Ectodermal cell (in vitro differentiated cells): ENCODE results near the gene ADPRHL1.
"Not testable (repeated sequence)": the region's sequence is repeated elsewhere in the genome, so short reads cannot be mapped to it uniquely, and the experiment has no call there.

Experiments
- H3K27ac ChIP-seq: 2 replicates; pipeline ENCODE4 v1.7.0; 2013; ENCODE audit warnings: mild to moderate bottlenecking, low read depth, low read length; ENCODE audit not compliant: insufficient read depth, poor library complexity, severe bottlenecking
- H3K27me3 ChIP-seq: 2 replicates; pipeline ENCODE4 v1.7.0; 2013; ENCODE audit warnings: mild to moderate bottlenecking, low read length; ENCODE audit not compliant: insufficient read depth, control insufficient read depth, poor library complexity, severe bottlenecking
- H3K36me3 ChIP-seq: one replicate; pipeline ENCODE4 v1.7.0; 2013; ENCODE audit warnings: low read length; ENCODE audit not compliant: control insufficient read depth, insufficient read depth
- H3K4me1 ChIP-seq: one replicate; pipeline ENCODE4 v1.7.0; 2013; ENCODE audit warnings: low read length; ENCODE audit not compliant: control insufficient read depth, insufficient read depth
- H3K4me3 ChIP-seq: 2 replicates; pipeline ENCODE4 v1.7.0; 2013; ENCODE audit warnings: low read depth, low read length, control low read depth; ENCODE audit not compliant: insufficient read depth
- H3K9me3 ChIP-seq: 2 replicates; pipeline ENCODE4 v1.7.0; 2013; ENCODE audit warnings: mild to moderate bottlenecking, low read length, moderate library complexity; ENCODE audit not compliant: control insufficient read depth
- WGBS, 2 experiments: methylation state at CpG; one replicate each; pipeline ENCODE4 v1.1.7; 2013; ENCODE audit warnings: missing lambda C conversion rate in 2 of 2; 5-methylcytosine and 5-hydroxymethylcytosine counted together

The ADPRHL1 gene

GRCh38 chr13:113457510-113457909, 4.2 kb upstream of the ADPRHL1 start:
- Histone ChIP-seq H3K9me3 (no peaks in the 10 kb centered on the region), H3K27me3 (no peaks in the 10 kb centered on the region), H3K36me3 (peaks cover 29% of the 10 kb centered on the region), H3K4me1 (peaks cover 9% of the 10 kb centered on the region), H3K4me3 (no peak overlapping the region), H3K27ac (no peak overlapping the region)
- 96% methylated on average over 27 of the region's 27 CpGs for WGBS, 2 experiments

- Histone ChIP-seq H3K4me1 (peaks cover 9% of the 10 kb centered on the region), H3K27ac (no peak overlapping the region), H3K36me3 (peaks cover 29% of the 10 kb centered on the region), H3K27me3 (no peaks in the 10 kb centered on the region), H3K4me3 (no peak overlapping the region), H3K9me3 (no peaks in the 10 kb centered on the region)
- 94 to 95% methylated on average over 16 of the region's 16 CpGs for WGBS, 2 experiments
These were observed 2.9 kb upstream of the ADPRHL1 start for GRCh38 chr13:113456116-113456702.

DNA sequence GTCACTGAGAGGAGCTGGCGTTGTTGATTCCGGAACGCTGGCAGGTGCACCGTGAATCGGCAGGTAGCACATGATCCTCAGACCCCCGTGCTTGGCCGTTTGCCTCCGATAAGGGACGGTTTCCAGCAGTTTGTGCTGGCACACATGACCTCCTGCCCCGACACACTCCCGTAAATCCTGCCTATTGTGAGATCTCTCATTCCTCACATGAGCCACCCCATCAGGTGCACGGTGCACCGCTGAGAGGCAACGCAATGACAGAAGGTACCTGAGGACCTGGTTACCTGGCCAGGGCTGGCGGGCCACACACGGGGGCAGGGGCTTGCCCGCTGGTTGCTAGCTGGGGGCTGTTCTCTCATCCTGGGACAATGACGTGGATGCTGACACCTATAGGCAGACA, 2.1 kb upstream of the ADPRHL1 start:
- Histone ChIP-seq H3K4me3 (no peak overlapping the region), H3K27ac (no peak overlapping the region), H3K36me3 (peaks cover 23% of the 10 kb centered on the region), H3K27me3 (no peaks in the 10 kb centered on the region), H3K9me3 (no peaks in the 10 kb centered on the region), H3K4me1 (peaks cover 9% of the 10 kb centered on the region)
- WGBS, 2 experiments, result 95 to 97% methylated on average over 18 of the region's 18 CpGs

DNA sequence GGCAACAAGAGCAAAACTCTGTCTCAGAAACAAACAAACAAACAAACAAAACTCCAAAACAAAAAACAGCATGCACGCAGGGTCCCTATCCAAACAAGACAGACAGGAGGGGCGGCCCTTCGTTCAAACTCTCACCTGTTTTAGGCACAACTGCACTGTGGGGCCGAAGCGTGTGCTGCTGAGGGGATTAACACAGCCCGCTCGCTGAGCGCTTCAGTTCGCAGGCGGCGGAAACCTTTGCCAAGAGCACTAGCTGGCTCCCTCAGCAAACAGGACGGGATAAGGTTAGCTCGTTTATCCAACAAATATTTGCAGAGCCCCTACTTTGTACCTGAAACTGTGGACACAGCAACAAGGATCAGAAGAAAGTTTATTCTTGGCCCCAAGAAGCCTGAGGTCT, 1.6 kb upstream of the ADPRHL1 start:
- Histone ChIP-seq H3K4me3 (no peak overlapping the region), H3K4me1 (peaks cover 9% of the 10 kb centered on the region), H3K9me3 (no peaks in the 10 kb centered on the region), H3K27me3 (no peaks in the 10 kb centered on the region), H3K36me3 (peaks cover 19% of the 10 kb centered on the region), H3K27ac (no peak overlapping the region)
- 96 to 97% methylated on average over 13 of the region's 13 CpGs for WGBS, 2 experiments

DNA sequence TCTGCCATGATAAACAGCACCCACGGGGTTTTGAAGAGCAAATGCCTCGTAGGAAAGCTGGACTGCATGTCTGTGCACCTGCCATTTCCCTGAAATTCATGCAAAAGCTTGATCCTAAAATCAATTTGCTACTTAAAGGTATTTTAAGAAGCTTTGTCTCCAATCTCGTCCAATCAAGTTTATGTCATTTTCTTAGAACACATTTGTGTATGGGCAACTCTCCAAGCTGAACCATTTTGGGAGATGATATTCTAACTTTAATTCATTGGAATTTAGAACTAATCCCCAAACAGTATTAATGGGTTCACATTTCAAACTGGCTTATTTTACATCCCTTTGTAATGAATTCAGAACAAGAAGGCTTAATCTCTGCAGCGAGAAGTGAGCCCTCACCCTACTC, 822 bp downstream of the ADPRHL1 start:
- Histone ChIP-seq H3K4me3 (no peak overlapping the region), H3K27me3 (no peaks in the 10 kb centered on the region), H3K36me3 (peaks cover 11% of the 10 kb centered on the region), H3K27ac (no peak overlapping the region), H3K9me3 (no peaks in the 10 kb centered on the region), H3K4me1 (peaks cover 9% of the 10 kb centered on the region)
- 97% methylated on average over 4 of the region's 4 CpGs for WGBS, 2 experiments

GRCh38 chr13:113451951-113452421, 1.3 kb downstream of the ADPRHL1 start:
- no peaks in the 10 kb centered on the region for H3K9me3 ChIP-seq
- H3K27ac ChIP-seq, result no peak overlapping the region
- WGBS, 2 experiments, result 96 to 97% methylated on average over 24 of the region's 24 CpGs
- no peaks in the 10 kb centered on the region for H3K27me3 ChIP-seq
- peaks cover 7% of the 10 kb centered on the region for H3K36me3 ChIP-seq
- peaks cover 9% of the 10 kb centered on the region for H3K4me1 ChIP-seq
- H3K4me3 ChIP-seq, result no peak overlapping the region

- not testable (repeated sequence) for H3K9me3 ChIP-seq, H3K36me3 ChIP-seq, H3K27ac ChIP-seq, H3K27me3 ChIP-seq, H3K4me3 ChIP-seq, H3K4me1 ChIP-seq
- 74 to 77% methylated on average over 17 to 18 of the region's 19 CpGs for WGBS, 2 experiments
These were observed 2.2 kb downstream of the ADPRHL1 start for GRCh38 chr13:113450861-113451620.

GRCh38 chr13:113450348-113450744, 2.9 kb downstream of the ADPRHL1 start:
- not testable (repeated sequence) for H3K4me1 ChIP-seq, H3K27me3 ChIP-seq, H3K27ac ChIP-seq, H3K4me3 ChIP-seq, H3K36me3 ChIP-seq, H3K9me3 ChIP-seq
- WGBS, 2 experiments, result 96 to 97% methylated on average over 8 of the region's 9 CpGs

GRCh38 chr13:113449693-113450347, 3.5 kb downstream of the ADPRHL1 start:
- peaks cover 9% of the 10 kb centered on the region for H3K4me1 ChIP-seq

DNA sequence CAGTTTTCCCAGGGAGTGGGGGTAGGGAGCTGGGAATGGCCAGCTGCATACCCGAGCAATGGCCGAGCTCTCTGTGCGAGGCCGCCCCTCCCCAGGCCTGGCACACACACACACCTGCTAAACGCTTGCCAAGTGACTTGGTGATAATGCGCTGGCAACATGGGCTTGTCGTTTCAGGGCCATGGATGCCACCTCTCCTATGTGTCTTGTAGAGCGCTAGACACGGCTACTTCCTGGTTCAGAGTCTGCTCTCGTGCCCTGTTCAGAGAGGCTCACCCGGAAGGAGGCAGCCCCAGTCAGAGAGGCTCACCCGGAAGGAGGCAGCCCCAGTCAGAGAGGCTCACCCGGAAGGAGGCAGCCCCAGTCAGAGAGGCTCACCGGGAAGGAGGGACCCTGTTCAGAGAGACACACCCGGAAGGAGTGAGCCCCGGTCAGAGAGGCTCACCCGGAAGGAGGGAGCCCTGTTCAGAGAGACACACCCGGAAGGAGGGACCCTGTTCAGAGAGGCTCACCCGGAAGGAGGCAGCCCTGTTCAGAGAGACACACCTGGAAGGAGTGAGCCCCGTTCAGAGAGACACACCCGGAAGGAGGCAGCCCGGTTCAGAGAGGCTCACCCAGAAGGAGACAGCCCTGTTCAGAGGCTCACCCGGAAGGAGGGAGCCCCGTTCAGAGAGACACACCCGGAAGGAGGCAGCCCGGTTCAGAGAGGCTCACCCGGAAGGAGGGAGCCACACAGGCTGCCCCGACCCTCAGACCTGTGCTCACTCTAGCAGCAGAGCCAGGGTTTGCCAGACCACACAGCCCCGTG, 4.2 kb downstream of the ADPRHL1 start:
- Histone ChIP-seq H3K9me3 (no peaks in the 10 kb centered on the region), H3K36me3 (no peaks in the 10 kb centered on the region), H3K27me3 (no peaks in the 10 kb centered on the region), H3K27ac (no peak overlapping the region), H3K4me1 (peaks cover 6% of the 10 kb centered on the region), H3K4me3 (no peak overlapping the region)
- 92 to 93% methylated on average over 29 of the region's 29 CpGs for WGBS, 2 experiments

More at GRCh38 chr13:113449693-113450347, 3.5 kb downstream of the ADPRHL1 start:
- Histone ChIP-seq H3K9me3 (no peaks in the 10 kb centered on the region), H3K27me3 (no peaks in the 10 kb centered on the region), H3K36me3 (no peaks in the 10 kb centered on the region), H3K4me3 (no peak overlapping the region), H3K27ac (no peak overlapping the region)
- WGBS, 2 experiments, result 91 to 93% methylated on average over 13 of the region's 13 CpGs
